Right renal cortex interstitium (tissue), 3 donors: ENCODE results near the gene FBXL19. TPM values are rescaled to one million over a fixed set of nuclear protein-coding genes. Genes with fewer than 3 reads are reported as not detected.

Experiments used
- DNase-seq, 3 donors: peaks; one replicate each; pipeline ENCODE4 v3.0.0-alpha.2; 2013; ENCODE audit warnings: low read depth in 3 of 3, low spot score in 2 of 3
- polyA plus RNA-seq, 3 donors: library from polyadenylated mRNA; unstranded; fragments of 120-200 nt; gene quantifications; one replicate each; pipeline ENCODE4 v1.2.1, GENCODE V29; 2013; ENCODE audit not compliant: insufficient read length in 3 of 3

FBXL19 gene
- polyA plus RNA-seq, 3 donors: 16.1 to 20.5 (median 18.0) TPM

DNA sequence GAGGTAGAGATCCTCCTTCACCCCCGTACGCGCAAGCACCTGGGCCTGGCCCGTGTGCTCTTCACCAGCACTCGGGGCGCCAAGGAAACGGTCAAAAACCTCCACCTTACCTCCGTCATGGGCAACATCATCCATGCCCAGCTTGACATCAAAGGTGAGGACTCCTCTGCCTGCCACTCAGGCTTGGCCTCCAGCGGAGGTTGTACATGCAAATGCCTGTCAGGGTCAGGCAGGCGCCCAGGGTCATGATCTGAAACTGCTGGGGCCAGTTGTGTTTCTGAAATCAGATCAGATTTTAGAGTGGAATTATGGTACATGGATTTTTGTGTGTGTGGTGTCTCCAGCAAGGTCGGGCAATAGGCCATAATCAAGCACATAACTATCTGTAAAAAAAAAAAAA lies 38.0 kb downstream of the FBXL19 start:
- no peak for DNase-seq

DNA sequence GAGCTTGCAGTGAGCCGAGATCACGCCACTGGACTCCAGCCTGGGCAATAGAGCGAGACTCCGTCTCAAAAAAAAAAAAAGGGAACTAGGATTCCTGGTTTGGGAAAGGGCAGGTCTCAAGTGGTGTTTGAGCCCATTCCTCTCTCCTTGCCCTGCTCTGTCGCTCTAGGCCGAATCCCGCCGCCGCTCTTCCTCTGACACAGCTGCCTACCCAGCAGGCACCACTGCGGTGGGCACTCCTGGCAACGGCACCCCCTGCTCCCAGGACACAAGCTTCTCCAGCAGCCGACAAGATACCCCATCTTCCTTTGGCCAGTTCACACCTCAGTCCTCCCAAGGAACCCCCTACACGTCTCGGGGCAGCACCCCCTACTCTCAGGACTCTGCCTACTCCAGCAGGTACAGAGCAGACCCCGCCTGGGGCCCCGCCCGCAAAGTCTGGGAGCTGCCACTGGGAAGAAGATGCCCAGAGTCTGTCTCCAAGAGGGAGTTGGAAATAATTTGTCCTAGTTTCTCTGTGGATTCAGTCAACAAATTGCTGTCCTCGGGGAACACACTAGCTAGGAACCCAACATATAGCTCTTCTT lies 40.6 kb downstream of the FBXL19 start:
- DNase-seq: no peak

- DNase-seq: no peak
These were observed 41.3 kb downstream of the FBXL19 start for GRCh38 chr16:30964574-30965226.

DNA sequence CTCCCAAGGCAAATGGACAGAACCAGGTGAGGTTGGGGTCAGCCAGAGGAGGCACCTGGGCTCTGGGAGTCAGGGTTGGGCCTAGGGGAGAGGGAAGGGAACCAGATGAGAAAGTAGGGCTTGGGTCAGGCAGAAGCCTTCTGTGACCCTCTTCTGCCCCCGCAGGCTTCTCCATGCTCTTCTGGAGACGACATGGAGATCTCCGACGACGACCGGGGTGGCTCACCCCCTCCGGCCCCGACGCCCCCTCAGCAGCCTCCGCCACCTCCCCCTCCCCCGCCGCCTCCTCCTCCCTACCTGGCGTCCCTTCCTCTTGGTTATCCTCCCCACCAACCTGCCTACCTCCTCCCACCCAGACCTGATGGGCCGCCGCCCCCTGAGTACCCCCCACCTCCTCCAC lies 42.1 kb downstream of the FBXL19 start:
- no peak for DNase-seq

GRCh38 chr16:30966033-30966619 lies 42.8 kb downstream of the FBXL19 start:
- DNase-seq: no peak

- no peak for DNase-seq
These were observed 44.4 kb downstream of the FBXL19 start for GRCh38 chr16:30967795-30968194.

- no peak for DNase-seq
These were observed 46.0 kb downstream of the FBXL19 start for GRCh38 chr16:30969246-30969842.

GRCh38 chr16:30971298-30971697 lies 47.9 kb downstream of the FBXL19 start:
- no peak for DNase-seq

DNA sequence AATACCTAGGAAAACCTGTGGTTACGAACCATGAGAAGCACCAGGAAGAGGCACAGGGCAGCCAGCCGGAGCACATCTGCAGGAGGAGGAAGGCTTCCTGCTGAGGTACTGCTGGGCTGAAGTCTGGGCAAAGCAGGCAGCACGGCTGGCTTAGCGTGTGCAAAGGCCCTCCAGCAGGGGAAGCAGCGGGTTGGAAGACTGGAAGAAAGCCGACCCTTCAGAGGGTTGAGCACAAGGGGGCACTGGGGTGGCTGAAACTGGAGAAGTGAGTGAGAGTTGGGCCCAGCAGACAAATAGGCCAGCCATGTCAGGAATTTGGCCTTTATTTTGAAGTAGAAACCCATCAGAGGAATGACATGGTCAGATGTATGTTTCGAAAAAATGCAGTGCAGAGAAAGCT lies 49.5 kb downstream of the FBXL19 start:
- no peak for DNase-seq

DNA sequence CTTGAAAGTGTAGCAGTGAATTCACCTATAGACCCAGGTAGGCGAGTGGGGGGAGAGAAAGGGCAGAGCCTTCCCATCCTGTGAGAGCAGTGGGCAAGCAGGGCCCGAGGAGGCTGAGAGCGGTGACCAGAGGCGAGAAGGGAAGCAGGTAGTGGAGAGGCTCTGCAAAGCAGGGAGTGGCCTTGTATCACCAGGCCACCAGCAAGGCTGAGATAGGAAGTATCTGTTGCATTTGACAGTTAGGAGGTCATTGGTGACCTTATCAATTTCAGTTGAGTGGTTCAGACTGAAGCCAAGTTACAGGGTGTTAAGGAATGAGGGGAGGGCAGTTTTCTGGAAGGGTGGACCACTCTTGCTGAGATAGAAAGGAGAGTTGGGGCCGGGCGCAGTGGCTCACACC lies 51.0 kb downstream of the FBXL19 start:
- no peak for DNase-seq

DNA sequence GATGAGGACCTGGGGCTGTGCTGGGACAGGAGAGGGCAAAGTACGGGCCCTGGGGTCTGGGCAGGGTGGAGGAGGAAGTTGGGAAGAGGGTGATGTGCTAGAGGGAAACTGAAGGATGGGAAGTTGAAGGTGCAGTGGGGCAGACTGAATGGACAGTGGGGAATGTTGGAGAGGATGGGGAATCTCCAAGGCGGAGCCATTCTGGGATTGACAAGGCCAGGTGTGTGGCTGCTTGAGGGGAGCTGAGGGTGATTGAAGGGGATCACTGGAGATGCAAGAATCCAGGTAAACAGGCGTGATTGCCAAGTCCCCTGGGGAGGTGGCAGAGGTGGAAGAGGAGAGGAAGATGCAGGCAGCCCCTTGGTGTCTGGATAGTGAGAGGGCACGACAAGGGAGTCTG lies 53.1 kb downstream of the FBXL19 start:
- no peak for DNase-seq

- no peak for DNase-seq
These were observed 54.1 kb downstream of the FBXL19 start for GRCh38 chr16:30977502-30977901.

- no peak for DNase-seq
These were observed 56.0 kb downstream of the FBXL19 start for GRCh38 chr16:30979170-30980022.

- DNase-seq: no peak
These were observed 56.6 kb downstream of the FBXL19 start for GRCh38 chr16:30980023-30980371.

DNA sequence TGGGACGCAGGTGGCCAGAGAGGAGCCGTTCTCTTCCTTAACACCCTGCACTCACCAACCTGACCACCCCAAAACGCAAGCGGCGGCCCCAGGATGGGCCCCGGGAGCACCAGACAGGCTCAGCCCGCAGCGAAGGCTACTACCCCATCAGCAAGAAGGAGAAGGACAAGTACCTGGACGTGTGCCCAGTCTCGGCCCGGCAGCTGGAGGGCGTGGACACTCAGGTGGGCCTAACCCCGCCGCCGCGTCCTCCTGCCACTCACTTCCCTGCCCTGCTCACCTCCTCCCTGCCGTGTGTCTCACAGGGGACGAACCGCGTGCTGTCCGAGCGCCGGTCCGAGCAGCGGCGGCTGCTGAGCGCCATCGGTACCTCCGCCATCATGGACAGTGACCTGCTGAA lies 57.1 kb downstream of the FBXL19 start:
- no peak for DNase-seq

DNA sequence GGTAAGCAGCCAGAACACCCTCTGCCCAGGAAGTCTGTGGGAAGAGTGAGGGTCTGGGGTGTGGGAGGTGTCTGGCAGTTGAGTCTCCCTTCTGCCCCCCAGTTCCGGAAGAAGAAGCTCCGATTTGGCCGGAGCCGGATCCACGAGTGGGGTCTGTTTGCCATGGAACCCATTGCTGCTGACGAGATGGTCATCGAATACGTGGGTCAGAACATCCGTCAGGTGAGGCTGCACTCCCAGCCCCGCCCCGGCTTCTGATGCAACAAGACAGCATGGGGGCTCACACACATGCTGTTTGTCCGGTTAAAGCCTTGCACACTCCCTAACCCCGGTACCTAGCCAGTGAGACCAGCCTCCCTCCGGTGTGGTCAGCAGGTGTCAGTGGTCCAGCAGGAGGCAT lies 57.6 kb downstream of the FBXL19 start:
- no peak for DNase-seq

DNA sequence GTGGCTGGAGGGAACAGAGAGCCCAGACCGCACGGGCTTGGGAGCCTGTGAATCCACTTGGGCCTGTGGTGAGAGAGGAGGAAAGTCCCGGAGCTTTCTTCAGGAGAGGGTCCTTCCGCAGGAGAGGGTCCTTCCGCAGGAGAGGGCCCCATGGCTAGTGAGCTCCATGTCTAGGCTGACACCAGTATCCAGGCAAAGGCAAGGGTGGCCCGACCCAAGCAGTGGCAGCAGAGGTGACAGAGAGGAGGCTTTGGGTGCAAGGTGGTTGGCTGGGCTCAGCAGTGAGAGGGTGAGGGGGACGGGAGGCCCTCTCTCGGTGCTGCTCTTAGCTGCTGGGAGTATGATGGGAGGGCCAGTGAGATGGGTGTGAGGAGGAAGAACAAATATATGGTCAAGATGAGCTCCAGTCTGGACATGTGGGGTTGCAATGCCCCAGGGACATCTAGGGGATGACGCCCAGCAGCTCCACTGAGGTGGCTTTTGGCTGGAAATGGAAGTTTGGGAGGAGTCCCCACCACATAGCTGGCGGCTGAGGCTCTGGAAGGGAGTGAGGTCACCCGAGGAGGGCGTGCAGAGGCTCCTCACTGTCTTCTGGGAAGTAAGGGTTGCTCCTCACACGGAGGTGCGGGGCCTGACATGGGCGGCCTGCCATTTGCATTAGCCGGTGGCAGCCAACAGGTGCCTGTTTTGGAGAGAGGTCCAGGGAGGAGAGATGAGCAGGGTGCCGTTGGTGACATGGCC lies 59.3 kb downstream of the FBXL19 start:
- no peak for DNase-seq

GRCh38 chr16:30983289-30983889 lies 60.0 kb downstream of the FBXL19 start:
- no peak for DNase-seq

DNA sequence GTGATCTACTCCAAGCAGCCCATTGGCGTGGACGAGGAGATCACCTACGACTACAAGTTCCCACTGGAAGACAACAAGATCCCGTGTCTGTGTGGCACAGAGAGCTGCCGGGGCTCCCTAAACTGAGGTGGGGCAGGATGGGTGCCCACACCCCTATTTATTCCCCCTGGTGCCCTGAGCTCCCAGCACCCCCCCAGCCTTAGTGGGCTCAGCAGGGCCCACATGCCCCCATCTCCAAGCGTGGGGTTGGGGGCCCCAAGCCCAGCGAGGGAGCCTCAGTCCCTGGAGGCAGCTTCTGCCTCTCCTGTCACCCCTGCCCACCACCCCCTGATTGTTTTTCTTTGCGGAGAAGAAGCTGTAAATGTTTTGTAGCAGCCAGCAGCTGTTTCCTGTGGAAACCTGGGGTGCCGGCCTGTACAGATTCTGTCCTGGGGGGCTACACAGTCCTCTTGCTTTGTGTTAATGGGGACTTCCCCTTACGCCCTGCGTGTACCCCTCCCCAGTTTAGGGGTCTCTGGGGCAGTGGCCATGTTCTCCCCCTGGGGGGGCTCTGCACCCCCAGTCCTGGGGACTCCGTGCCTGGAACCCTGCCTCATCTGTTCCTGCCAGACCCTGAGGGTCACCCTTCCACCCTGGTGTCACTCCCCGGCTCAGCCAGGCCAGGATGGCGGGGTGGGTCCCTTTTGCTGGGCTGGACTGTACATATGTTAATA lies 60.7 kb downstream of the FBXL19 start:
- DNase-seq: no peak
